ENCODE measurements around the gene CTIF. TPM values are rescaled to one million over a fixed set of nuclear protein-coding genes. Genes with fewer than 3 reads are reported as not detected.

Gene CTIF
- total RNA-seq, 1 donor = 86.4 TPM

DNA sequence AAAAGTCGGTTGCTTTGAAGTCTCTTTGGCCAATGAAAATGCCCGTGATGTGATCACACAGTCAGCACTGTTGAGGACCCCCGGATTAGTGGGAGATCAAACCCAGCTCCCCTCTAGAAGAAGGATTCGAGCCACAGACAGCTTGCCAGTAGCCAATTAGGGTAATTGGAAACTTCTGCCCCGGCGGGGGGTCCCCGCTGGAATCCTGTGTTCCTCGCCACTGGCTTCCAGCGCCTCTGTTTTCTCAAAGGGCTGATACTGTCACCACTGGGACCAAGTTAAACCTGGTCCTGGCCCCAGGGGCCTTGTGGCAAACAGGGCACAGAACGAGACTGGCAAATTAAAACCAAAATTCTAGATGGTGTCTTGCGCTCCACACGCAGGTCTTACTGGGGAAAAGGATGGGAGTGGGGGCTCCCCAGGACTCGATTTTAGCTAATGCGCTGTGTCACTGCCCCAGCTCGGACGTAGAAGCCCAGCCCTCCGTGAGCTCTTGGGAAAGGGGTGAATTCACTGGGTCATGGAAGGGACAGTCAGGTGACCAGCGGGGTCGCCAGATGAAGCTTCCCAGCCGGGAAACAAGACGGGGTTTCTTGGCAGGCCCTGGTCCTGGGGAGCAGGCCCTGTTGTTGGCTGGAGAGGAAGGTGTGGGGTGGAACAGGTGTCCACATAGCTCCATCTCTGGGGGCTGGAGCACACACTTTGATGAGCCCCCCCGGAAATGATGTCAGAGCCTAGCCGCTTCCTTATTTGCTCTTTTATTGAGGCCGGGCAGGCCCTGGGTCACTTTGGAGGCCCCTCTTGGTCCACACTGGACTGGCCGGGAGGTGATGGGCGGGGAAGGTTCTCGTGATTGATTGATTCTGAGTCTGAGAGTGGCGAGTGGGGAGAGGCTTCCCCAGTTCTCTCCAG, 321.7 kb downstream of the CTIF start:
- no peak for DNase-seq (ENCODE audit: low read depth)
- TF ChIP-seq, protein P1, sequence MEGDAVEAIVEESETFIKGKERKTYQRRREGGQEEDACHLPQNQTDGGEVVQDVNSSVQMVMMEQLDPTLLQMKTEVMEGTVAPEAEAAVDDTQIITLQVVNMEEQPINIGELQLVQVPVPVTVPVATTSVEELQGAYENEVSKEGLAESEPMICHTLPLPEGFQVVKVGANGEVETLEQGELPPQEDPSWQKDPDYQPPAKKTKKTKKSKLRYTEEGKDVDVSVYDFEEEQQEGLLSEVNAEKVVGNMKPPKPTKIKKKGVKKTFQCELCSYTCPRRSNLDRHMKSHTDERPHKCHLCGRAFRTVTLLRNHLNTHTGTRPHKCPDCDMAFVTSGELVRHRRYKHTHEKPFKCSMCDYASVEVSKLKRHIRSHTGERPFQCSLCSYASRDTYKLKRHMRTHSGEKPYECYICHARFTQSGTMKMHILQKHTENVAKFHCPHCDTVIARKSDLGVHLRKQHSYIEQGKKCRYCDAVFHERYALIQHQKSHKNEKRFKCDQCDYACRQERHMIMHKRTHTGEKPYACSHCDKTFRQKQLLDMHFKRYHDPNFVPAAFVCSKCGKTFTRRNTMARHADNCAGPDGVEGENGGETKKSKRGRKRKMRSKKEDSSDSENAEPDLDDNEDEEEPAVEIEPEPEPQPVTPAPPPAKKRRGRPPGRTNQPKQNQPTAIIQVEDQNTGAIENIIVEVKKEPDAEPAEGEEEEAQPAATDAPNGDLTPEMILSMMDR (IDR thresholded peaks at IDR 0.05; ENCODE audit: insufficient read depth, low read depth, low read length) = no peak
- no peak overlapping the region for H3K4me3 ChIP-seq (ENCODE audit: low read depth, low read length)

DNA sequence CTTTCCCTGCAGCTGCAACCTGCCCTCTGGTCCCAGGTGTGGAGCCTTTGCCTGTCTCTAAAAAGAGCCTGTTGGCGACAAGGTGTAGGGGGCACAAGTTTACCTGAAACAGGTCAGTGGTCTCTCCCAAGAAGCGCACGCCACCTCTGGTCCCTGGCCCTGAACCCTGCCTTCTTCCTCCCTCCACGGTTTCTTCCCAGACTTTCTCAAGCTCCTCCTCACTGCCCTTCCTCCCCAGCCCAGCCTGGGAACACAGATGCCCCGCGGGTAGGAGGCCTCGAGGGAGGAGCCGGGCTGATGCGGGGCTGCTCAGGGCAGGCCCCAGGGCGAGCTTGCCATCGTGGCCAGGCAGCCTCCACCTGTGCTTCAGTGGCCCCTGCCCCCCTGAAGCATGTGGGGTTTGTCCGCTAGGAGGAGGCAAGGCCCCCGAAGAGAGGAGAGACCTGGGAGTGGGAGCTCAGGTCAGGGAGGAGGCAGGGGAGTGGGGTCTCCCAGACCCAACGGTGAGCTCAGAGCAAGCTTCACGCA, 322.4 kb downstream of the CTIF start:
- H3K4me3 ChIP-seq (ENCODE audit: low read depth, low read length) = no peak overlapping the region
- TF ChIP-seq, protein P1 (IDR thresholded peaks at IDR 0.05; ENCODE audit: insufficient read depth, low read depth, low read length) = no peak
- DNase-seq (ENCODE audit: low read depth) = no peak

DNA sequence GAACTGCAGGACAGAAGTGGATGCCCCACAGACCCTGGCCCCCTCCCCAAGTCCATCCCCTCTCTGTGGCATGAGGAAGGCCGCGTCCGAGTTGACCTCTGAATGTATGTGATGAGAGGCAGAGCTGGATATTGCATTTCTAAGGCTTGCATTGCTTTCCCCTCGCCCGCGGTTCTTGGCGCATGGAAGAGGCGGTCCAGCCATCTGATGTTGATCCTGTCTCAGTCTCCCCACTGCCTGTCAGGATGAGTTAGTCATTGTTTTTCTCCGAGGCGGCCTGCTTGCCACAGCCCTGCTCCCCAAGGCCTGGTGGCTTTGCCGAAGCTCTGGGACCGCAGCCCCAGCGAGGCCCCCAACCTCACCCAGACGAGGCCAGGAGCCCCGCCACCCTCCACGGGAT, 323.3 kb downstream of the CTIF start:
- TF ChIP-seq, protein P1 (IDR thresholded peaks at IDR 0.05; ENCODE audit: insufficient read depth, low read depth, low read length) = no peak
- no peak for DNase-seq (ENCODE audit: low read depth)
- H3K4me3 ChIP-seq (ENCODE audit: low read depth, low read length) = no peak overlapping the region

DNA sequence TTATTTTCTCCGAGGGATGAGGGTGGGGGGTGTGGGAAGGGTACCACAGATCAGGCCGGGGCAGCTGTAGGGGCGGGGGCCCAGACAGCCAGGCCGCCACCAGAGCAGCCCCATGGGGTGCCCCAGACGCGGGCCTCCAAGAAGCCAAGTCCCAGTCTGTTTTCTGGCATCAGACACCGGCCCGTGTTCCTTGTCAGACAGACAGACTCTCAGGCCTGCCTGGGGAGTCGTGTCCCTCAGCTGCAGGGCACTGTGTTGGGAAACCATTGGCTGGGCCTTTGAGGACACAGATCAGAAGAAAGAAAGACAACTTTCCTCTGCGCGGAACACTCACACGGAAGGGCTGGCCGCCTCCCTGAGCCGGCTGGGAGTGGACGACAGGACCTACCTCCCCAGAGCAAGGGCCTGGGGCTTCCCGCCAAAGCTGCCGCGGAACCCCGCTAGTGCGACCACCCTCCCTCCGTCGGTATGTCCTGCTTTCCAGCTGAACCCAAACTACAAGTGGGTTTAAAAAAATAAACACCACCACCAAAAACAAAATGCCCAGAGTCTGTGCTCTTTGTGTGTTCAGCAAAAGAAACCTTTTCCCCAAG, 323.9 kb downstream of the CTIF start:
- no peak overlapping the region for H3K4me3 ChIP-seq (ENCODE audit: low read depth, low read length)
- no peak for DNase-seq (ENCODE audit: low read depth)
- TF ChIP-seq, protein P1 (IDR thresholded peaks at IDR 0.05; ENCODE audit: insufficient read depth, low read depth, low read length) = no peak

DNA sequence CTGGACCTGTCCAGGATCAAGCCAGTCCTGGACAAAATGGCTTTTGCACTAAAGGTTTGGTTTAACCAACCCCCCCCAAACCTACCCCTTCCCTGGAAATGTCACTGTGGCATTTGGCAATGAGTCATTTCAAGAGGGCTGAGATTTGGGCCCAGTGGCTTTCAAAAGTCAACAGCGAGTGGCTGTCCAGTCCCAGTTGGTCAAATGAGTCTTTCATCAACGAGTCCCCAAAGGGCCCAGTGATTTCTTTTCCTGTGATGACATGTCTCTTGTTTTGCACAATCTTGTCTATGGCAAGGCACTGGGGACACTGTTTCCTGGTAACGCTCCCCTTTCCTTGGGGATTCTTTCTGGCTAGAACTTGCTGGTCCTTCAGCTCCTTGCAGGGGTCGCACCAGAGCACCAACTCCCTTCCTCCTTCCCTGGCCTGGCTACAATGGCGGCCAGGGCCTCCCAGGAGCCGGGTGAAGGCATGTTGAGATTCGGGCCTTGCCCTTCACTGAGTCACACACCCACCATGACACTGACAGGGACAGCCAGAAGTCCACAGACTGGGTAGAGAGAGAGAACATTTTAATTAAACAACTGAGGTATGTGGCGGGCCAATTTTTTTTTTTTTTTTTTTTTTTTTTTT, 324.7 kb downstream of the CTIF start:
- H3K4me3 ChIP-seq (ENCODE audit: low read depth, low read length) = no peak overlapping the region
- TF ChIP-seq, protein P1 (IDR thresholded peaks at IDR 0.05; ENCODE audit: insufficient read depth, low read depth, low read length) = no peak
- no peak for DNase-seq (ENCODE audit: low read depth)

DNA sequence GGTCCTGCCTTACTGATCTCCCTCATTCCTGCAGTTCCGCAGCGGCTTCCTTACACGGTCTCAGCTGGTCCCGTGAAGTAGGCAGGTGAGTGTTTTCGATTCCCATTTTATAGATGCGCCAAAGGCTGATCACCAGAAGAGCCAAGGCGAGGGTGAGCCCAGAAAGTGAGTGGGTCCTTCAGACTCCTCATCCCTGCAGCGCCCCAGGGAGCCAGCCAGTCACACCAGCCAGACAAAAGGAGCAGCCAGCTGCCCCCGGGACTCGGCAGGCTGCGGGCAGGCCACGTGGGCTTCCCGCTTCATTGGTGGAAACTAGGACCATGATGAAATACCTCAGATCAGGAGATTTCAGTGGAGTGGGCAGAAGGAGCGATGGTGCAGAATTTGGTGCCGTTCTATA, 326.0 kb downstream of the CTIF start:
- TF ChIP-seq, protein P1 (IDR thresholded peaks at IDR 0.05; ENCODE audit: insufficient read depth, low read depth, low read length) = no peak
- no peak for DNase-seq (ENCODE audit: low read depth)
- no peak overlapping the region for H3K4me3 ChIP-seq (ENCODE audit: low read depth, low read length)

All from fibroblast of villous mesenchyme (primary cell).